CD14-positive monocyte (primary cell): ENCODE results near the gene TMEM144. TPM values are rescaled to one million over a fixed set of nuclear protein-coding genes. Genes with fewer than 3 reads are reported as not detected.

Experiments
- DNase-seq, 3 donors: peaks; one replicate each; pipeline ENCODE4 v3.0.0-alpha.2; 2011 to 2022
- H2AFZ ChIP-seq: 2 replicates; pipeline ENCODE4 v1.6.0; 2012; ENCODE audit warnings: mild to moderate bottlenecking, low read depth, low read length, inconsistent platforms; ENCODE audit not compliant: insufficient read depth, poor library complexity, severe bottlenecking
- H3K27ac ChIP-seq, 2 donors: 1 replicate in 1 of 2; 2 replicates in 1 of 2; pipeline ENCODE4 v1.5.1; 2012 to 2013; ENCODE audit warnings: low read length in 2 of 2, control low read depth in 1 of 2, inconsistent platforms in 1 of 2, low read depth in 1 of 2, mild to moderate bottlenecking in 1 of 2
- H3K27me3 ChIP-seq, 2 donors: one replicate each; pipeline versions ENCODE4 v1.6.0 to v1.6.1; 2011 to 2013; ENCODE audit warnings: low read length in 2 of 2; ENCODE audit not compliant: control insufficient read depth in 2 of 2, insufficient read depth in 2 of 2
- H3K36me3 ChIP-seq, 2 donors: replicated peaks in 1 of 2; 1 replicate in 1 of 2; 2 replicates in 1 of 2; pipeline versions ENCODE4 v1.5.1 to v1.6.1; 2012 to 2013; ENCODE audit warnings: low read length in 2 of 2, control low read depth in 1 of 2, inconsistent platforms in 1 of 2, mild to moderate bottlenecking in 1 of 2; ENCODE audit not compliant: insufficient read depth in 2 of 2, control insufficient read depth in 1 of 2
- H3K4me1 ChIP-seq, 2 donors: 1 replicate in 1 of 2; 2 replicates in 1 of 2; pipeline versions ENCODE4 v1.5.1 to v1.6.1; 2012 to 2013; ENCODE audit warnings: low read length in 2 of 2, control low read depth in 1 of 2, inconsistent platforms in 1 of 2, mild to moderate bottlenecking in 1 of 2, moderate library complexity in 1 of 2; ENCODE audit not compliant: insufficient read depth in 2 of 2, control insufficient read depth in 1 of 2
- H3K4me2 ChIP-seq: replicated peaks from 2 replicates; pipeline ENCODE3; 2012; ENCODE audit warnings: low read length, moderate library complexity, mild to moderate bottlenecking; ENCODE audit not compliant: poor library complexity, severe bottlenecking; ENCODE audit errors: extremely low read depth
- H3K4me3 ChIP-seq, 3 experiments: fragments of 200-600 bp in 1 of 3; sonication (generic) in 1 of 3; replicated peaks in 1 of 3; 1 replicate in 2 of 3; 2 replicates in 1 of 3; pipeline ENCODE4 v1.5.1; 2011 to 2013; ENCODE audit warnings: low read length in 3 of 3, mild to moderate bottlenecking in 3 of 3, control low read depth in 2 of 3, low read depth in 2 of 3, inconsistent platforms in 1 of 3, moderate library complexity in 1 of 3
- H3K79me2 ChIP-seq: 2 replicates; pipeline ENCODE4 v1.6.0; 2012; ENCODE audit warnings: mild to moderate bottlenecking, control low read depth, inconsistent platforms, low read length, moderate library complexity; ENCODE audit not compliant: insufficient read depth
- H3K9ac ChIP-seq: 2 replicates; pipeline ENCODE4 v1.6.0; 2017; ENCODE audit warnings: low read length, mild to moderate bottlenecking; ENCODE audit not compliant: insufficient read depth, poor library complexity, severe bottlenecking
- H3K9me3 ChIP-seq, 2 donors: replicated peaks in 1 of 2; 1 replicate in 1 of 2; 2 replicates in 1 of 2; pipeline versions ENCODE4 v1.5.1 to v1.6.1; 2012 to 2013; ENCODE audit warnings: low read length in 2 of 2, control low read depth in 1 of 2; ENCODE audit not compliant: control insufficient read depth in 1 of 2, insufficient read depth in 1 of 2
- H4K20me1 ChIP-seq: 2 replicates; pipeline ENCODE4 v1.6.0; 2012; ENCODE audit warnings: mild to moderate bottlenecking, low read length, control low read depth, moderate library complexity; ENCODE audit not compliant: insufficient read depth
- H3K27ac Mint-ChIP-seq, 7 donors: one replicate each; pipeline ENCODE4 v1.8.0; 2020; ENCODE audit warnings: mild to moderate bottlenecking in 7 of 7, mixed read lengths in 7 of 7, moderate library complexity in 6 of 7, inconsistent platforms in 2 of 7
- H3K27me3 Mint-ChIP-seq, 3 donors: one replicate each; pipeline ENCODE4 v1.8.0; 2021 to 2022; ENCODE audit warnings: low read depth in 3 of 3, mild to moderate bottlenecking in 3 of 3, mixed read lengths in 3 of 3, moderate library complexity in 3 of 3, inconsistent platforms in 1 of 3
- H3K36me3 Mint-ChIP-seq, 2 donors: one replicate each; pipeline ENCODE4 v1.8.0; 2020; ENCODE audit warnings: mixed read lengths in 2 of 2, inconsistent platforms in 1 of 2, mild to moderate bottlenecking in 1 of 2
- H3K4me1 Mint-ChIP-seq: one replicate; pipeline ENCODE4 v1.8.0; 2020; ENCODE audit warnings: mild to moderate bottlenecking, mixed read lengths
- H3K4me3 Mint-ChIP-seq, 2 donors: one replicate each; pipeline ENCODE4 v1.8.0; 2020; ENCODE audit warnings: mild to moderate bottlenecking in 2 of 2, mixed read lengths in 2 of 2, moderate library complexity in 1 of 2
- H3K9me3 Mint-ChIP-seq, 7 donors: one replicate each; pipeline ENCODE4 v1.8.0; 2020 to 2022; ENCODE audit warnings: mixed read lengths in 7 of 7, mild to moderate bottlenecking in 6 of 7, moderate library complexity in 6 of 7, inconsistent platforms in 2 of 7
- WGBS: methylation state at CpG from one replicate; pipeline ENCODE4 v1.1.5; 2013; ENCODE audit warnings: missing lambda C conversion rate; ENCODE audit not compliant: insufficient coverage; 5-methylcytosine and 5-hydroxymethylcytosine counted together
- intact Hi-C, 2 donors: fragments of 100-400 bp; cut with micrococcal nuclease; formaldehyde crosslinking; loops; one replicate each; pipeline versions ENCODE4 v1.15.0 to v1.15.1; 2023
- polyA plus RNA-seq, 3 donors: library from polyadenylated mRNA; depleted of rRNA in 1 of 3; unstranded in 2 of 3; stranded (reverse) in 1 of 3; fragments of 300-500 nt in 2 of 3; fragments of >200 nt in 1 of 3; fragmentation: Illumina TruSeq in 2 of 3; gene quantifications; 1 replicate in 2 of 3; 2 replicates in 1 of 3; pipeline ENCODE4 v1.2.3, GENCODE V29; 2012 to 2021
- TF ChIP-seq, protein P1 (sequence below): fragments of 200-600 bp; IDR thresholded peaks from one replicate; pipeline ENCODE4 v1.8.0; 2022; ENCODE audit warnings: antibody characterized with exemption, mild to moderate bottlenecking

Gene TMEM144
- polyA plus RNA-seq, 3 donors = 1.0 to 27.9 (median 1.5) TPM

DNA sequence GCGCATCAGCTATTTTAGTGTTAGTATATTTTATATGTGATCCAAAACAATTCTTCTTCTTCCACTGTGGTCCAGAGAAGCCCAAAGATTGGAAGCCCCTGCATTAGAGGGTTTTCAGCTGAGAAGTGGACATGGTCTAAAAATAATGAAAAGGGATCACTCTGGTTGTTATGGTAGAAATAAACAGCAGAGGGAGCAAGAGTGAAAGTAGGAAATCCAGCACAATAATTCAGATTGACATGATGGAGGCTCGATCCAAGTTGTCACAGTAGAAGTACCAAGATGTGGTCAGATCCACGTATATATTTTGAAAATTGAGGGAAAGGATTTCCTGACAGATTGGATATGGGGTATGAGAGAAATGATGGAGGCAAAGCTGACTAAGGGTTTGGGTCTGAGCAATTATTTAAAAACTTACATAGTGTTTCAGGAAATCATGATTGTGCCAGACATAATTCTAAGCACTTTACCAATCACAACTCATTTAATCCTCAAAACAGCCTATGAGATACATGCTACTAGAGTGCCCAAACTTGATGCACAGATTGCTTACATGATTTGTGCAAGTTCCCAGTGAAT lies 17.0 kb upstream of the TMEM144 start:
- DNase-seq = peak in 2 of 3 donors; percentile 39 to 49
- Histone ChIP-seq H4K20me1 (no peaks in the 10 kb centered on the region), H3K79me2 (no peaks in the 10 kb centered on the region), H2AFZ (no peak overlapping the region), H3K9ac (no peak overlapping the region), H3K4me1 (peaks cover 0 to 2% of the 10 kb centered on the region in 2 donors), H3K4me2 (no peak overlapping the region), H3K9me3 (no peaks in the 10 kb centered on the region), H3K27me3 (no peaks in the 10 kb centered on the region), H3K4me3 (no peak overlapping the region), H3K36me3 (peaks cover 0 to 84% of the 10 kb centered on the region in 2 donors), H3K27ac (peak overlapping the region in 1 of 2 donors; percentile 23)
- no peaks in the 10 kb centered on the region for H3K27me3 Mint-ChIP-seq
- H3K27ac Mint-ChIP-seq = no peak overlapping the region
- intact Hi-C loops = no loop called here
- H3K36me3 Mint-ChIP-seq = peaks cover 54 to 82% of the 10 kb centered on the region in 2 donors
- H3K4me1 Mint-ChIP-seq = peaks cover 15% of the 10 kb centered on the region
- peak overlapping the region in 1 of 2 donors; percentile 49 for H3K4me3 Mint-ChIP-seq
- 0% methylated on average over 1 of the region's 3 CpGs for WGBS
- TF ChIP-seq, protein P1, sequence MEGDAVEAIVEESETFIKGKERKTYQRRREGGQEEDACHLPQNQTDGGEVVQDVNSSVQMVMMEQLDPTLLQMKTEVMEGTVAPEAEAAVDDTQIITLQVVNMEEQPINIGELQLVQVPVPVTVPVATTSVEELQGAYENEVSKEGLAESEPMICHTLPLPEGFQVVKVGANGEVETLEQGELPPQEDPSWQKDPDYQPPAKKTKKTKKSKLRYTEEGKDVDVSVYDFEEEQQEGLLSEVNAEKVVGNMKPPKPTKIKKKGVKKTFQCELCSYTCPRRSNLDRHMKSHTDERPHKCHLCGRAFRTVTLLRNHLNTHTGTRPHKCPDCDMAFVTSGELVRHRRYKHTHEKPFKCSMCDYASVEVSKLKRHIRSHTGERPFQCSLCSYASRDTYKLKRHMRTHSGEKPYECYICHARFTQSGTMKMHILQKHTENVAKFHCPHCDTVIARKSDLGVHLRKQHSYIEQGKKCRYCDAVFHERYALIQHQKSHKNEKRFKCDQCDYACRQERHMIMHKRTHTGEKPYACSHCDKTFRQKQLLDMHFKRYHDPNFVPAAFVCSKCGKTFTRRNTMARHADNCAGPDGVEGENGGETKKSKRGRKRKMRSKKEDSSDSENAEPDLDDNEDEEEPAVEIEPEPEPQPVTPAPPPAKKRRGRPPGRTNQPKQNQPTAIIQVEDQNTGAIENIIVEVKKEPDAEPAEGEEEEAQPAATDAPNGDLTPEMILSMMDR = peak; percentile 73
- H3K9me3 Mint-ChIP-seq = peaks cover 0 to 3% (median 0%) of the 10 kb centered on the region in 7 donors

DNA sequence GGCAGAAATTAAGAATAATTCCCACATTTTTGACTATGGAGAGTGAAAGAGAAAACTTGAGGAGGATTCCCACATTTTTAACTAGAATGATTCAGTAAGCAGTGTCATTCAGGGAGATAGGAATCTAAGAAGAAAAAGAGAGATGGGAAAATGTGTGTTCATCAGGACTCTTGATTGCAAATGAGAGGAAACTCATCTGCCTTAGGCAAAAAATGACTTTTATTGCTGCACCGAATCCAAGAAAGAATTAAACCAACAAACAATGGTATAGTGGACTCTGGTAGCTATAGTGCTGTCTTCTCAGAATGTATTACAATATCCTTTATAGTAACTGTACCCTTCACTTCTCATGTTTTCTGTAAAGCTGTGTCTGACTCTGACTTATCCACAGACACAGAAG lies 15.0 kb upstream of the TMEM144 start:
- H3K4me1 ChIP-seq = no peaks in the 10 kb centered on the region

More for the DNA sequence above, 15.0 kb upstream of the TMEM144 start:
- no peaks in the 10 kb centered on the region for H3K9me3 ChIP-seq
- no peak overlapping the region for H3K27ac ChIP-seq
- Mint-ChIP-seq H3K4me1 (peaks cover 9% of the 10 kb centered on the region), H3K27me3 (no peaks in the 10 kb centered on the region), H3K4me3 (no peak overlapping the region), H3K27ac (no peak overlapping the region), H3K9me3 (no peaks in the 10 kb centered on the region), H3K36me3 (peaks cover 58 to 83% of the 10 kb centered on the region in 2 donors)
- H2AFZ ChIP-seq = no peak overlapping the region
- no peaks in the 10 kb centered on the region for H3K27me3 ChIP-seq
- H3K4me3 ChIP-seq = no peak overlapping the region
- TF ChIP-seq, protein P1 = no peak
- H3K79me2 ChIP-seq = no peaks in the 10 kb centered on the region
- intact Hi-C loops = loop anchor here in 1 of 2 donors (5.0 kb wide), 1 partner anchor 57 kb away; no protein-coding TSS in a partner anchor
- DNase-seq = no peak
- H3K36me3 ChIP-seq = peaks cover 14 to 88% of the 10 kb centered on the region in 2 donors
- H3K9ac ChIP-seq = no peak overlapping the region
- no peak overlapping the region for H3K4me2 ChIP-seq
- WGBS = no CpG with 5 or more reads among the region's 1 CpG
- no peaks in the 10 kb centered on the region for H4K20me1 ChIP-seq
